GM18499 (cell line): ENCODE data around the gene ATXN1.
"Not testable (repeated sequence)": the region's sequence is repeated elsewhere in the genome, so short reads cannot be mapped to it uniquely, and the experiment has no call there.

Experiments used
- ATAC-seq: cut with Tn5 transposase; IDR thresholded peaks from one replicate; pipeline ENCODE4 v1.9.1; 2021; ENCODE audit warnings: moderate number of reproducible peaks; ENCODE audit not compliant: insufficient read depth, unreplicated experiment

The ATXN1 gene

DNA sequence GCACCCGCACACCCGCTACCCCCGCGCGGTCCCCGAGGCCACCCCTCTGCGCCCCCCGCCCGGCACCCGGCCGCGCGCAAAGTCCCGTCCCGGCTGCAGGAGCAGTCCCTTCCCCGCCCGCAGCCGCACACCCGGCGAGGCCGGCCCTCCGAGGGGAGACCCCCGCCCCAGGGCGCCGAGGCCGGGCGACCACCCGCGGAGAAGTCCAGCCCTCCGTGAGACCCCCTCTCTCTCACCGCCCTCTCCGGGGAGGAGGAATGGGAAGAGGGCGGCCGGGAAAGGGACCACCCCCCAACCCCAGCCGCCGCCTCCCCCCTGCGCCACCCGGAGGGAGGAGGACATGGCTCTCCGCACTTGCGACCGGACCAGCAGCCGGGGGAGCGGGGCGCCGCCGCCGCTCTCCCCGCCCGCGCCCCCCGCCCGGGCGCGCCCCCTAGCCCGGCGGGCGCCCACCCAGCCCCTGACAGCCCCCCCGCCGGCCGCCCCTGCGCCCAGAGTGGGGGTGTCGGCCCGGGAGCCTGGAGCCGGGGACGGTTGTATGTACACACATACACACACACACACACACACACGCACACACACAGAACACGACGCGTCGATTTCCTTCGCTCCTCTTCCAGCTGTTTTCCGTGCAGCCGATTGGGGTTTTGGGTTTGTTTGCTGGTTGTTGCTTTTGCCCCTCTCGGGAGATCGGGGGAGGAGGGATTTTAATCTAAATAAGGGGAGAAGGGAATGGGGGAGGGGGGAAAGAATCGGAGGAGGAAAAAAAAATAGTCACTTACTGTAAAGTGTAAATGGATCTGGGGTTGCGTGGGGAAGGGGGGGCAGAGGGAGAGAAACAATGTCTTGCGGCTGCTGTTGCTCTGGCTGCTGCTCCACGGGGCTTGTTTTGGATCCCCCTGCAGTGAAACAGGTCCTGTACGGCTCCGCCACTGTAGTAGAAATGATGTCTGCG, at the start of gene ATXN1:
Gene ATXN1, minus strand, starts transcription at position 945 of the 955 bp plus-strand sequence.
- no peak for ATAC-seq

DNA sequence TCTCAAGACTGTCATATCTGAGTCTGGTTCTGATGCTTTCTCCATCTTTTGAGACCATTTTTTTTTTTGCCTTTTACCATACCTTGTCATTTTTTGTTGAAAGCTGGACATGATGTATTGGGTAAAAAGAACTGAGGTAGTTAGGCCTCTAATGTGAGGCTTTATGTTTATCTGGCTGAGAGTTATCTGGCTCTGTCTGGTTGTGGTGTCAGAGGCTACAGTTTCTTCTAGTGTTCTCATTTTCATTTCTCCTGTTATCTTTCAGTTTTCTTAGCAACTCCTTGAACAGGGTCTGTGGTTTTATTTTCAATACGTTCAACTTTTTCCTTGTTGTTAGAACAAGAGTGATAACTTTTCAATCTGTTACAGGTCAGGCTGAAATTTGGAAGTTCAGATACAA, 49.2 kb upstream of the ATXN1 start:
- ATAC-seq: no peak

GRCh38 chr6:16809753-16810358, 48.6 kb upstream of the ATXN1 start:
- no peak for ATAC-seq

GRCh38 chr6:16807956-16808355, 46.7 kb upstream of the ATXN1 start:
- no peak for ATAC-seq

DNA sequence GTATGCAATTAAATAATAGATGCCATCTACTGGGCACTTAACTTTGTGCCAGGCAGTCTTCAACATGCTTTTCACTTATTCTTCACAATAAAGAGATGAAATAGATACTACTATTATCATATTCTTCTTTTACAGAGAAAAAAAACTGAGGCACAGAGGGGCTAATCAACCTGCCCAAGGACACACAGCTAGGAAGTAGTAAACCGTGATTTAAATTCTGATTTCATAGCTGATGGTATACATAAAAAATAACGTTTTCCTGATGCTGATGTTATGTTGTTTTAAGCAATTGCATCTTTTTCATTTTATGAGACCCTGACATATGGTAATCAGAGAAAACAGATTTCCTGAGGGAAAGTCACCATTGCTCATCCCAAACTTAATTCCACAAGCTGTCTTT, 45.1 kb upstream of the ATXN1 start:
- ATAC-seq: no peak

GRCh38 chr6:16805243-16805950, 44.1 kb upstream of the ATXN1 start:
- ATAC-seq: no peak

GRCh38 chr6:16804546-16805242, 43.4 kb upstream of the ATXN1 start:
- no peak for ATAC-seq

- ATAC-seq: no peak
Measured at GRCh38 chr6:16803294-16804200, 42.3 kb upstream of the ATXN1 start.

DNA sequence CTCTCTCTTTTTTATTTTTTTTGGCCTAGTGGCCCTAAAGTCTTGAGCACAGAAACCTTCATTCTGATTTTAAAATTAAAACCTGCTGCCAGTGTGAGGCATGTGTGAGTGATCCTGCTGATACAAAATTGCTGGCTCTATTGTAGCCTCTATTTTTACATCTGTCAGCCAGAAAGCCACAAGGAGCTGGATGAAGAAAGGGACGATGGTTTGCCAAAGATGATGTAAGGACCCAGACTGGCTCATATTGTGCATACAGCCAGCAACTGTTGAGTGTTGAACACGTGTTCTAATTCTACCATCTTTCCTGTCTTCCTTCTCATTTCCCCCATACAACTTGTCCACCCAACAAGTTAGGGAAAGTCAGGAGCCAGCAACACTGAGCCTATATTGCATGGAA, 40.8 kb upstream of the ATXN1 start:
- no peak for ATAC-seq

DNA sequence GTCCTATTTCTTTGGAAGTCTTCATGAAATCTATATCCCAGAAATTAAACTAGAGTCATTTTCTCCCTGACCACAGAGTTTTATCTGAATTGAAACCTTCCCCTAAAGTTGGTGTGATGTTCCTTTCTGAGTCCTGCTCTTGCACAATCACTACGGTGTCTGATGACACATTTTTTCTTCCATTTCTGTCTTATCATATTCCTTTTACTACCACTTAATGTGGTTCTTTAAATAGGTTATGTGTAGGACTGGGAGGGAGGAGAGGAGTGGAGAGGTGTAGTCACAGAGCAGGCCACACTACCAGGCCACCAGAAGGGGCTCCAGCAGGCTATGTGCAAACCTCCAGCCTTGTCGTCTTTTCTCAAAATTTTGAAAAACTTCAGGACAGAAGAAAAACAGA, 39.7 kb upstream of the ATXN1 start:
- ATAC-seq: no peak

DNA sequence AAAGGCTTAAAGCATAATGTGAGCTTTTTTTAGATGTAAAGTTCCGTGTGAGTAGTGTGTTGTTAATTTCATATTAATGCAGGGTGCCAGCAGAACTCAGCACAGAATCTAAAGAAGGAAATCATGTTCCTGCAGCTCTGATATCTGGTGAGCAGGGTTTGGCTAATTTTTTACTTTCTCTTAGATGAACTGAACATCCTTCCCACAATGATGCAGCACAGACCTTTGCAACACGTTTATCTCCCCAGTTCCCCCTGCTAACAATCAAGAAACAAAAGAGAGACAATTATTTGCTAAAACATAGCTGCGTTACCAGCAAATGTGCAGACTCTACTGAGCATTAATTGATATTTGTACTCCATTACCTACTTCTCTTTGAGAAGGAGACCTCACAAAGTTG, 39.1 kb upstream of the ATXN1 start:
- ATAC-seq: no peak

GRCh38 chr6:16799279-16800193, 38.3 kb upstream of the ATXN1 start:
- no peak for ATAC-seq

DNA sequence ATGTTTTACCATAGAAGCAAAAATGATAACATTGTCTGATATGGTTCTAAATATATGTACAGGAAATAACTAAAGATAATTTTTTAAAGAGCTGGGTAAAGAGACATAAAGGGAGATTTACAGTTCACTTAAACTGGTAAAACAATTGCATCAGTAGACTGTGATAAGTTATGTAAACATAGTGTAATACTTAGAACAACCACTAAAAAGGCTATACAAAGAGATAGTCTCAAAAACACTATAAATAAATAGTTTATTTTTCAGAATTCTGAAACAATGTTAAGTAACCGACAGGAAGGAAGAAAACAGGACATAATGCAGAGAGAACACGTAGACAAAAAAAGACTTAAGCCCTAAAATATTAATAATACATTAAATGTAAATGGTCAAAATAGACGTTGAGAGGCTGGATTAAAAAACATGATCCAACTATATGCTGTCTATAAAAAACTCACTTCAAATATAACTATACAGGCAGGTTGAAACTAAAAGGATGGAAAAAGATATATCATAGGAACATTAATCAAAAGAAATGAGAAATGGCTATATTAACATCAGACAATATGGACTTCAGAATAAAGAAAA, 32.7 kb upstream of the ATXN1 start:
- ATAC-seq: no peak

GRCh38 chr6:16789329-16790038, 28.2 kb upstream of the ATXN1 start:
- no peak for ATAC-seq

DNA sequence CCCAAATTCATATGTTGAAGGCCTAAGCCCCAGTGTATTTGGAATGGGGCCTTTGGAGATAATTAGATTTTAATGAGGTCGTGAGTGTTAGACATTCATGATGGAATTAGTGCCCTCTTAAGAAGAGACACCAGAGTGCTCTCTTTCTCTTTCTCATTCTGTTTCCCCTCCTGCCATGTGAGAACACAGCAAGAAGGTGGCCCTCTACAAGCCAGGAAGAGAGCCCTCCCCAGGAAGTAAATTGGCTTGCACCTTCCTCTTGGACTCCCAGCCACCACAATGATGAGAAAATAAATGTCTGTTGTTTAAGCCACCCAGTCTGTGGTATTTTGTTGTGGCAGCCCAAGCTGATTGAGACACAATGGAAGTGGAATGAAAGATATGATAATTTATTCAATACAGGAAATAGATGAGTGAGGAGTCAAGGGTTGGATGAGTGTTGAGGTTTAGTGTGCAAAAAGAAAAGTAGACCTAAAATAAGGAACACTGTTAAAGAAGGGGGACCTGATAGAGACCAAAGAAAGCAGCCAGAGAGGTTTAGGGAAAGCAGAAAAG, 25.9 kb upstream of the ATXN1 start:
- ATAC-seq: no peak

GRCh38 chr6:16785496-16785895, 24.2 kb upstream of the ATXN1 start:
- no peak for ATAC-seq

DNA sequence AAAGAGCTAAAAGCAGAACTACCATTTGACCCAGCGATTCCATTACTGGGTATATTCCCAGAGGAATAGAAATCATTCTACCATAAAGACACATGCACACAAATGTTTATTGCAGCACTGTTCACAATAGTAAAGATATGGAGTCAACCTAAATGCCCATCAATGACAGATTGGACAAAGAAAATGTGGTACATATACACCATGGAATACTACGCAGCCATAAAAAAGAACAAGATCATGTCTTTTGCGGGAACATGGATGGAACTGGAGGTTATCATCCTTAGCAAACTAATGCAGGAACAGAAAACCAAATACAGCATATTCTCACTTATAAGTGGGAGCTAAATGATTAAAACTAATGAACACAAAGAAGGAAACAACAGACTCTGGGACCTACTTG, 23.7 kb upstream of the ATXN1 start:
- ATAC-seq: not testable (repeated sequence)
